Type B pancreatic cell (in vitro differentiated cells): ENCODE data around the gene TBC1D22A. TPM values are rescaled to one million over a fixed set of nuclear protein-coding genes. Genes with fewer than 3 reads are reported as not detected.

ENCODE experiments used
- DNase-seq: peaks from one replicate; pipeline ENCODE4 v3.0.0; 2021; ENCODE audit warnings: mixed read lengths; ENCODE audit not compliant: unreplicated experiment; ENCODE audit errors: extremely low spot score
- H3K27ac Mint-ChIP-seq: 2 replicates; pipeline ENCODE4 v1.8.0; 2021; ENCODE audit warnings: mild to moderate bottlenecking, mixed read lengths
- H3K27me3 Mint-ChIP-seq: 2 replicates; pipeline ENCODE4 v1.8.0; 2021; ENCODE audit warnings: mixed read lengths
- H3K36me3 Mint-ChIP-seq: 2 replicates; pipeline ENCODE4 v1.8.0; 2021; ENCODE audit warnings: mixed read lengths
- H3K4me1 Mint-ChIP-seq: one replicate; pipeline ENCODE4 v1.8.0; 2021; ENCODE audit warnings: mixed read lengths; ENCODE audit not compliant: unreplicated experiment
- H3K4me3 Mint-ChIP-seq: 2 replicates; pipeline ENCODE4 v1.8.0; 2021; ENCODE audit warnings: mild to moderate bottlenecking, mixed read lengths
- H3K9me3 Mint-ChIP-seq: 2 replicates; pipeline ENCODE4 v1.8.0; 2021; ENCODE audit warnings: mixed read lengths
- total RNA-seq: library from RNA; stranded (reverse); gene quantifications from 2 replicates; pipeline ENCODE4 v1.2.1, GENCODE V29; 2021; ENCODE audit warnings: low replicate concordance
- TF ChIP-seq, protein P1 (sequence below): fragments of 200-600 bp; sonication (generic); conservative IDR thresholded peaks from 2 replicates; pipeline ENCODE4 v1.5.0; 2021; ENCODE audit warnings: antibody characterized with exemption, mild to moderate bottlenecking

The TBC1D22A gene
- total RNA-seq, 1 donor from 2014 or later, result 16.2 TPM

DNA sequence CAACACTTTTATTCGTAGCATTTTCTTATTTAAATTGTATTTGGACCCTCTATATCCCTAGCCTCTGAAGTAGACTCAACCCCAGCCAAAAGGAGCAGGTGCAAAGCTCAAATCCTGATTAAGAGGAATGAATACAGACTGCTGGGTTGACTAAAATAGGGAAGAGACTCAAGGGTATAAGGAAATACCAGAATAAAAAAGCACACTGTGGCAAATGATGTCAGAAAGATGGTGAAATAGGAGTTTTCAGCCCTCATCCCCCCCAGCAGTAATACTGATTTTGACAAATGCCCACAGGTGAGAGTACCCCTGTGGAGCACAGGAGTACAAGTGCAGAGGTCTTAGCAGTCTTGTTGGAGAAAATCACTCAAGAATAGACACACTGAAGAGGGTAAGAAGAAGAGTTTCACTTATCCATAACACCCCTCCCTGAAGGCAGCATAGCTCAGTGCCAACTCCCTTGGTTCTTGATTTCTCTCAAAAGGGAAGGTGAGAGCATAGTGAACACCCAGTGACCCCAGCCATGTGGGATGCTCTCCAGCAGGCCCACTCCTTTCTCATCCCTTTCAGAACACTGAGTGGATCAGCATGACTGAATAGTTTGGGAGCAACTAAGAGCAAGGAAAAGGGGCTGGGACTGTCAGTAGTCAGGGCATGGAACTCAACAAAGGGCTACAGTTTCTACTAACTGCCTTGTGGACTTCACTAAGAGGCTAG is 71.7 kb downstream of the TBC1D22A start:
- Mint-ChIP-seq H3K9me3 (peaks cover 22% of the 10 kb centered on the region), H3K27me3 (no peaks in the 10 kb centered on the region), H3K27ac (no peak overlapping the region), H3K4me1 (peaks cover 18% of the 10 kb centered on the region), H3K4me3 (no peak overlapping the region), H3K36me3 (peaks cover 26% of the 10 kb centered on the region)
- TF ChIP-seq, protein P1, sequence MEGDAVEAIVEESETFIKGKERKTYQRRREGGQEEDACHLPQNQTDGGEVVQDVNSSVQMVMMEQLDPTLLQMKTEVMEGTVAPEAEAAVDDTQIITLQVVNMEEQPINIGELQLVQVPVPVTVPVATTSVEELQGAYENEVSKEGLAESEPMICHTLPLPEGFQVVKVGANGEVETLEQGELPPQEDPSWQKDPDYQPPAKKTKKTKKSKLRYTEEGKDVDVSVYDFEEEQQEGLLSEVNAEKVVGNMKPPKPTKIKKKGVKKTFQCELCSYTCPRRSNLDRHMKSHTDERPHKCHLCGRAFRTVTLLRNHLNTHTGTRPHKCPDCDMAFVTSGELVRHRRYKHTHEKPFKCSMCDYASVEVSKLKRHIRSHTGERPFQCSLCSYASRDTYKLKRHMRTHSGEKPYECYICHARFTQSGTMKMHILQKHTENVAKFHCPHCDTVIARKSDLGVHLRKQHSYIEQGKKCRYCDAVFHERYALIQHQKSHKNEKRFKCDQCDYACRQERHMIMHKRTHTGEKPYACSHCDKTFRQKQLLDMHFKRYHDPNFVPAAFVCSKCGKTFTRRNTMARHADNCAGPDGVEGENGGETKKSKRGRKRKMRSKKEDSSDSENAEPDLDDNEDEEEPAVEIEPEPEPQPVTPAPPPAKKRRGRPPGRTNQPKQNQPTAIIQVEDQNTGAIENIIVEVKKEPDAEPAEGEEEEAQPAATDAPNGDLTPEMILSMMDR, result no peak
- DNase-seq, result no peak

DNA sequence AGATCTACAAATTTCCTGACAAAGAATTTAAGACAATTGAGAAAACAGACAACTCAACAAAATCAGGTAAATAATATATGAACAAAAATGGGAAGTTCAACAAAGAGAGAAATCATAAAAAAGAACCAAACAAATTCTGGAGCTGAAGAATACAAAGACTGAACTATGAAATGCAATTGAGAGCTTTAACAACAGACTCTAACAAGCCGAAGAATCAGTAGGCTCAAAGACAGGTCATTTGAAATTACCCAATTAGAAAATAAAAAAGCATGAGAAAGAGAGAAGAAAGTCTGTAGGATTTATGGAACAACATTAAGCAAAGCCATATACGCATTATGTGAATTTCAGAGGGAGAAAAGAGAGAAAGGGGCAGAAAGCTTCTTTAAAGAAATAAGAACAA is 72.8 kb downstream of the TBC1D22A start:
- no peaks in the 10 kb centered on the region for H3K27me3 Mint-ChIP-seq
- TF ChIP-seq, protein P1, result no peak
- H3K4me3 Mint-ChIP-seq, result no peak overlapping the region
- H3K4me1 Mint-ChIP-seq, result peaks cover 7% of the 10 kb centered on the region
- H3K36me3 Mint-ChIP-seq, result peaks cover 31% of the 10 kb centered on the region
- H3K27ac Mint-ChIP-seq, result no peak overlapping the region
- DNase-seq, result no peak
- peaks cover 22% of the 10 kb centered on the region for H3K9me3 Mint-ChIP-seq

DNA sequence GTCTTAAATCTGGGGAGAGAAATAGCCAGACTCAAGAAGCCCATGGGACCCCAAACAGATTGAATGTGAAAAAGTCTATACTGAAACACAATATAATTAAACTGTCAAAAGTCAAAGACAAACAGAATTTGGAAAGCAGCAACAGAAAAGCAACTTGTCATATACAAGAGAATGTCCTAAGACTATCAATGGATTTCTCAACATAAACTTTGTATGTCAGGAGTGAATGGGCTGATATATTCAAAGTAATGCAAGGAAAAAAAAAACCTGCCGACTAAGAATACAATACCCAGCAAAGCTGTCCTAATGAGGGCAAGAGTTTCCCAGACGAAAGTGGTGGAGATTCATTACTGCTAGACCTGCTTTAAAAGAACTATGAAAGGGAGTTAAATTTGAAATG is 73.2 kb downstream of the TBC1D22A start:
- no peaks in the 10 kb centered on the region for H3K27me3 Mint-ChIP-seq
- DNase-seq, result no peak
- no peak overlapping the region for H3K27ac Mint-ChIP-seq
- peaks cover 3% of the 10 kb centered on the region for H3K4me1 Mint-ChIP-seq
- peaks cover 28% of the 10 kb centered on the region for H3K36me3 Mint-ChIP-seq
- no peak overlapping the region for H3K4me3 Mint-ChIP-seq
- peaks cover 22% of the 10 kb centered on the region for H3K9me3 Mint-ChIP-seq
- TF ChIP-seq, protein P1, result no peak

DNA sequence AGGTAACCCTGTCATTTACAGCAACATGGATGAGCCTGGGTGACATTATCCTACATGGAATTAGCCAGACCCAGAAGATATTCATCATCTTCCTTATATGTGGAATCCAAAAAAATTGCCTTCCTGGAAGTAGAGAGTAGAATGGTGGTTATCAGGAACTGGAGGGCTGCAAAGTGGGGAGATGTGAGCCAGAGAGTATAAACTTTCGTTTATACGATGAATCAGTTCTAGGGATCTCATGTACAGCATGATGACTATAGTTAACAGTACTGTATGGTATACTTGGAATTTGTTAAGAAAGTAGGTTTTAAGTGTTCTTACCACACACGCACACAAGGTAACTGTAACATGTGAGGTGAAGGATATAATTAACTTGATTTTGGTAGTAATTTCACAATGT is 79.1 kb downstream of the TBC1D22A start:
- DNase-seq, result no peak
- no peak overlapping the region for H3K27ac Mint-ChIP-seq
- H3K27me3 Mint-ChIP-seq, result no peaks in the 10 kb centered on the region
- no peak overlapping the region for H3K4me3 Mint-ChIP-seq
- peaks cover 20% of the 10 kb centered on the region for H3K36me3 Mint-ChIP-seq
- TF ChIP-seq, protein P1, result no peak
- H3K4me1 Mint-ChIP-seq, result peaks cover 10% of the 10 kb centered on the region
- peaks cover 7% of the 10 kb centered on the region for H3K9me3 Mint-ChIP-seq

DNA sequence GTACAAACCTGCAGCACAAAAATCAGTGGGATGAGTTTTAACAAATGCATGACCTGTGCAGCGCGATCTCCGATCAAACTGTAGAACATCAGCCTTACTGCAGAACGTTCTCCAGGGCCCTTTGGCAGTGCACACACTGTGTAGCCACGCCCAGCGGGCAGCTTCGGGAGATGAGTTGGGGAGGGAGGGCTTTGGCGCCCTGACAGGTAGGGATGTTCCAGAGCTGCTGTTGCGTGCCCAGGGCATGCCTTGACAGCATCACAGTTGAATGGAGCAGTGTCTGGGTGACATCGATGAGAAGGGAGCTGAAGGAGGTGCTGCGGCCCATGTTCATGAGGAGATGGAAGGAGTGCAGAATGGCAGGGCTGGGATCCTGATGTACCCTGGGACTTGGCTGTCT is 80.2 kb downstream of the TBC1D22A start:
- H3K27me3 Mint-ChIP-seq, result no peaks in the 10 kb centered on the region
- H3K36me3 Mint-ChIP-seq, result peaks cover 20% of the 10 kb centered on the region
- peaks cover 10% of the 10 kb centered on the region for H3K4me1 Mint-ChIP-seq
- no peak overlapping the region for H3K27ac Mint-ChIP-seq
- no peak overlapping the region for H3K4me3 Mint-ChIP-seq
- peaks cover 5% of the 10 kb centered on the region for H3K9me3 Mint-ChIP-seq
- TF ChIP-seq, protein P1, result no peak
- DNase-seq, result no peak
